Gastroesophageal sphincter (tissue), 4 donors: ENCODE data around the gene ZCCHC17. TPM values are rescaled to one million over a fixed set of nuclear protein-coding genes. Genes with fewer than 3 reads are reported as not detected.
A peak's percentile ranks its signal among the peaks of the same experiment; 100 is the strongest.

Experiments
- ATAC-seq: fragments of 150-250 bp; one replicate; pipeline ENCODE4 v1.9.1; 2016; ENCODE audit warnings: mild to moderate bottlenecking, moderate library complexity
- H3K27ac ChIP-seq, 4 donors: fragments of 200-600 bp; sonication (generic) in 3 of 4; 1 replicate in 3 of 4; 2 replicates in 1 of 4; pipeline ENCODE4 v1.5.1; 2016 to 2019
- H3K27me3 ChIP-seq: fragments of 200-600 bp; sonication (generic); one replicate; pipeline ENCODE4 v1.5.1; 2019
- H3K36me3 ChIP-seq, 2 donors: fragments of 200-600 bp; sonication (generic); one replicate each; pipeline ENCODE4 v1.5.1; 2019; ENCODE audit warnings: control low read depth in 1 of 2
- H3K4me1 ChIP-seq, 3 donors: fragments of 200-600 bp; sonication (generic); 1 replicate in 2 of 3; 2 replicates in 1 of 3; pipeline ENCODE4 v1.5.1; 2016 to 2019; ENCODE audit warnings: control low read depth in 2 of 3
- H3K4me3 ChIP-seq, 2 donors: fragments of 200-600 bp; sonication (generic); one replicate each; pipeline ENCODE4 v1.5.1; 2019; ENCODE audit warnings: mild to moderate bottlenecking in 1 of 2, moderate library complexity in 1 of 2
- H3K9me3 ChIP-seq, 3 donors: fragments of 200-600 bp; sonication (generic); one replicate each; pipeline ENCODE4 v1.5.1; 2017 to 2019; ENCODE audit warnings: control low read depth in 2 of 3
- CTCF ChIP-seq, 4 experiments: fragments of 200-600 bp in 2 of 4; fragments of 450-650 bp in 2 of 4; sonication (generic) in 1 of 4; IDR thresholded peaks; one replicate each; pipeline ENCODE4 v1.5.1; 2017 to 2019; ENCODE audit warnings: antibody characterized with exemption in 4 of 4, mild to moderate bottlenecking in 2 of 4, moderate library complexity in 2 of 4
- EP300 ChIP-seq: sonication (generic); formaldehyde crosslinking; IDR thresholded peaks from one replicate; pipeline ENCODE4 v1.6.1; 2017; ENCODE audit warnings: antibody characterized with exemption, mild to moderate bottlenecking
- POLR2A ChIP-seq, 2 donors: fragments of 450-650 bp; IDR thresholded peaks; one replicate each; pipeline ENCODE4 v1.6.1; 2017; ENCODE audit warnings: antibody characterized with exemption in 2 of 2, mild to moderate bottlenecking in 2 of 2, moderate library complexity in 1 of 2
- POLR2AphosphoS5 ChIP-seq: sonication (generic); formaldehyde crosslinking; IDR thresholded peaks from one replicate; pipeline ENCODE4 v1.6.1; 2017; ENCODE audit warnings: antibody characterized with exemption
- WGBS, 2 donors: methylation state at CpG; one replicate each; pipeline ENCODE4 v1.1.5; 2018; ENCODE audit warnings: low coverage in 1 of 2; 5-methylcytosine and 5-hydroxymethylcytosine counted together
- total RNA-seq, 4 donors: library from RNA; depleted of rRNA; stranded (reverse); fragments of >200 nt; gene quantifications; one replicate each; pipeline ENCODE4 v1.1.0, GENCODE V29; 2016

The ZCCHC17 gene
- total RNA-seq, 4 donors from 2014 or later: 25.4 to 28.7 (median 27.4) TPM

- Histone ChIP-seq H3K36me3 (no peaks in the 10 kb centered on the region), H3K27me3 (peaks cover 17% of the 10 kb centered on the region), H3K9me3 (no peaks in the 10 kb centered on the region), H3K4me1 (peaks cover 0 to 19% (median 10%) of the 10 kb centered on the region in 3 donors), H3K4me3 (peak overlapping the region; percentile 50 to 77), H3K27ac (peak overlapping the region in 2 of 4 donors; percentile 51 to 59)
- ATAC-seq: peak; percentile 69
- no CpG with 5 or more reads among the region's 54 CpGs for WGBS, 2 donors
- TF ChIP-seq EP300: no peak
- no peak for TF ChIP-seq CTCF (IDR thresholded peaks at IDR 0.05)
- no peak for TF ChIP-seq POLR2AphosphoS5
- no peak for TF ChIP-seq POLR2A (IDR thresholded peaks at IDR 0.05)
These were observed 116.7 kb downstream of the ZCCHC17 start for GRCh38 chr1:31413405-31414001.

Other genes with a start within 250 kb of the ZCCHC17 start
- gene PUM1, start 231.3 kb upstream of the ZCCHC17 start, total RNA-seq: 10 to 100 TPM; 83.8 to 90.7 (median 88.4) TPM
- not detected for gene NKAIN1, start 57.1 kb upstream of the ZCCHC17 start, total RNA-seq
- gene SNRNP40, start 244 bp upstream of the ZCCHC17 start, total RNA-seq: 10 to 100 TPM; 32.5 to 47.5 (median 39.9) TPM
- 10 to 100 TPM; 25.8 to 39.4 (median 32.9) TPM for gene FABP3, start 76.0 kb downstream of the ZCCHC17 start, total RNA-seq
- gene SERINC2, start 116.2 kb downstream of the ZCCHC17 start, total RNA-seq: 1 to 10 TPM; 2.5 to 8.7 (median 4.1) TPM